Ovary (tissue), 3 donors: ENCODE measurements around the gene DDA1.

Experiments used
- CTCF ChIP-seq, 3 donors: fragments of 450-650 bp in 2 of 3; fragments of 200-600 bp in 1 of 3; IDR thresholded peaks; one replicate each; pipeline versions ENCODE4 v1.5.1 to v1.8.0; 2016 to 2022; ENCODE audit warnings: antibody characterized with exemption in 3 of 3, mild to moderate bottlenecking in 1 of 3
- EP300 ChIP-seq: sonication (generic); formaldehyde crosslinking; IDR thresholded peaks from one replicate; pipeline ENCODE4 v1.6.1; 2017; ENCODE audit warnings: antibody characterized with exemption
- POLR2A ChIP-seq: fragments of 450-650 bp; IDR thresholded peaks from one replicate; pipeline ENCODE4 v1.6.1; 2017; ENCODE audit warnings: antibody characterized with exemption, mild to moderate bottlenecking, moderate library complexity
- donor health status: DM: no; HTN: no; CAD: no.

- TF ChIP-seq CTCF (IDR thresholded peaks at IDR 0.05) (no peak), POLR2A (no peak), EP300 (no peak)
Measured at GRCh38 chr19:17337675-17338432, 28.5 kb downstream of the DDA1 start.
